ENCODE data around the gene DCC. TPM values are rescaled to one million over a fixed set of nuclear protein-coding genes. Genes with fewer than 3 reads are reported as not detected.

The DCC gene
- total RNA-seq, 2 donors from 2014 or later, result 0.33 TPM; not detected in 1

GRCh38 chr18:52694804-52695203, 354.8 kb downstream of the DCC start:
- ATAC-seq (no peak), DNase-seq (no peak)
- no peak overlapping the region for H3K4me3 ChIP-seq
- H3K27me3 ChIP-seq, result no peaks in the 10 kb centered on the region
- 80 to 85% methylated on average over 1 of the region's 1 CpG for WGBS, 2 donors
- H3K27ac ChIP-seq, result no peak overlapping the region
- no peaks in the 10 kb centered on the region for H3K9me3 ChIP-seq
- peaks cover 13% of the 10 kb centered on the region for H3K4me1 ChIP-seq
- TF ChIP-seq POLR2A (IDR thresholded peaks at IDR 0.05) (no peak), CTCF (IDR thresholded peaks at IDR 0.05) (peak in 2 of 7 experiments; percentile 6 to 15)
- H3K36me3 ChIP-seq (replicated peaks in 1 of 2; ENCODE audit: insufficient read depth in 1 of 2, low read depth in 2 of 2), result no peaks in the 10 kb centered on the region
- intact Hi-C loops (cut with DNase I), result no loop called here

GRCh38 chr18:52700116-52700515, 360.1 kb downstream of the DCC start:
- 83 to 89% methylated on average over 9 of the region's 9 CpGs for WGBS, 2 donors
- intact Hi-C loops (cut with DNase I), result no loop called here
- DNase-seq (no peak), ATAC-seq (no peak)
- TF ChIP-seq POLR2A (IDR thresholded peaks at IDR 0.05), result no peak
- TF ChIP-seq CTCF (IDR thresholded peaks at IDR 0.05), result no peak
- Histone ChIP-seq H3K9me3 (no peaks in the 10 kb centered on the region), H3K27ac (peak overlapping the region; percentile 14 to 60 (median 44)), H3K36me3 (replicated peaks in 1 of 2; ENCODE audit: insufficient read depth in 1 of 2, low read depth in 2 of 2) (no peaks in the 10 kb centered on the region), H3K4me3 (no peak overlapping the region), H3K27me3 (no peaks in the 10 kb centered on the region), H3K4me1 (peaks cover 32% of the 10 kb centered on the region)

GRCh38 chr18:52700816-52701215, 360.8 kb downstream of the DCC start:
- Histone ChIP-seq H3K27ac (peak overlapping the region; percentile 14 to 60 (median 44)), H3K36me3 (replicated peaks in 1 of 2; ENCODE audit: insufficient read depth in 1 of 2, low read depth in 2 of 2) (no peaks in the 10 kb centered on the region), H3K27me3 (no peaks in the 10 kb centered on the region), H3K4me1 (peaks cover 32% of the 10 kb centered on the region), H3K9me3 (no peaks in the 10 kb centered on the region), H3K4me3 (no peak overlapping the region)
- ATAC-seq (peak; percentile 95), DNase-seq (peak in 1 of 4 donors; percentile 2)
- TF ChIP-seq POLR2A (IDR thresholded peaks at IDR 0.05) (no peak), CTCF (IDR thresholded peaks at IDR 0.05) (no peak)
- intact Hi-C loops (cut with DNase I), result no loop called here
- WGBS, 2 donors, result 16 to 22% methylated on average over 2 of the region's 2 CpGs

GRCh38 chr18:52701219-52701935, 361.4 kb downstream of the DCC start:
- intact Hi-C loops (cut with DNase I), result no loop called here
- peaks cover 32% of the 10 kb centered on the region for H3K4me1 ChIP-seq
- no peaks in the 10 kb centered on the region for H3K27me3 ChIP-seq
- DNase-seq, result no peak
- TF ChIP-seq POLR2A (IDR thresholded peaks at IDR 0.05) (no peak), CTCF (IDR thresholded peaks at IDR 0.05) (no peak)
- no peak overlapping the region for H3K4me3 ChIP-seq
- no peaks in the 10 kb centered on the region for H3K36me3 ChIP-seq (replicated peaks in 1 of 2; ENCODE audit: insufficient read depth in 1 of 2, low read depth in 2 of 2)
- ATAC-seq, result no peak
- H3K9me3 ChIP-seq, result no peaks in the 10 kb centered on the region
- H3K27ac ChIP-seq, result peak overlapping the region in 3 of 4 donors; percentile 41 to 60 (median 48)
- 62 to 64% methylated on average over 5 of the region's 5 CpGs for WGBS, 2 donors

GRCh38 chr18:52715421-52715820, 375.4 kb downstream of the DCC start:
- DNase-seq (no peak), ATAC-seq (no peak)
- TF ChIP-seq POLR2A (IDR thresholded peaks at IDR 0.05) (no peak), CTCF (IDR thresholded peaks at IDR 0.05) (no peak)
- H3K36me3 ChIP-seq (replicated peaks in 1 of 2; ENCODE audit: insufficient read depth in 1 of 2, low read depth in 2 of 2), result no peaks in the 10 kb centered on the region
- H3K4me3 ChIP-seq, result no peak overlapping the region
- intact Hi-C loops (cut with DNase I), result no loop called here
- H3K4me1 ChIP-seq, result no peaks in the 10 kb centered on the region
- no peaks in the 10 kb centered on the region for H3K9me3 ChIP-seq
- H3K27ac ChIP-seq, result no peak overlapping the region
- no peaks in the 10 kb centered on the region for H3K27me3 ChIP-seq
- WGBS, 2 donors, result 85 to 87% methylated on average over 4 of the region's 4 CpGs

Data from body of pancreas (tissue), 4 donors.